Stimulated activated effector memory CD8-positive, alpha-beta T cell treated with anti-CD3 and anti-CD28 coated beads, Interleukin-12 subunit alpha, Interleukin-12 subunit beta, amount 100 ng/mL, for 72 hours (primary cell): ENCODE data around the gene TMEM53.
"Not testable (repeated sequence)": the region's sequence is repeated elsewhere in the genome, so short reads cannot be mapped to it uniquely, and the experiment has no call there.

ENCODE experiments used
- ATAC-seq: fragments of 150-1000 bp; cut with Tn5 transposase; 2 replicates; pipeline ENCODE4 v1.10.0; 2021
- DNase-seq, 2 donors: peaks; one replicate each; pipeline ENCODE4 v3.0.0; 2021 to 2022; ENCODE audit warnings: low spot score in 2 of 2
- H3K27ac Mint-ChIP-seq: one replicate; pipeline ENCODE4 v1.8.0; 2022; ENCODE audit warnings: mild to moderate bottlenecking, mixed read lengths
- H3K36me3 Mint-ChIP-seq: one replicate; pipeline ENCODE4 v1.8.0; 2022; ENCODE audit warnings: mild to moderate bottlenecking, mixed read lengths
- H3K4me1 Mint-ChIP-seq: one replicate; pipeline ENCODE4 v1.8.0; 2022; ENCODE audit warnings: mixed read lengths
- H3K4me3 Mint-ChIP-seq: one replicate; pipeline ENCODE4 v1.8.0; 2022; ENCODE audit warnings: mild to moderate bottlenecking, mixed read lengths
- H3K9me3 Mint-ChIP-seq: one replicate; pipeline ENCODE4 v1.8.0; 2022; ENCODE audit warnings: mixed read lengths

Gene TMEM53

GRCh38 chr1:44670751-44671640, 3.3 kb downstream of the TMEM53 start:
- Mint-ChIP-seq H3K27ac (peak overlapping the region; percentile 44), H3K9me3 (no peaks in the 10 kb centered on the region), H3K4me3 (no peak overlapping the region), H3K36me3 (no peaks in the 10 kb centered on the region), H3K4me1 (peaks cover 14% of the 10 kb centered on the region)
- DNase-seq (no peak), ATAC-seq (no peak)

DNA sequence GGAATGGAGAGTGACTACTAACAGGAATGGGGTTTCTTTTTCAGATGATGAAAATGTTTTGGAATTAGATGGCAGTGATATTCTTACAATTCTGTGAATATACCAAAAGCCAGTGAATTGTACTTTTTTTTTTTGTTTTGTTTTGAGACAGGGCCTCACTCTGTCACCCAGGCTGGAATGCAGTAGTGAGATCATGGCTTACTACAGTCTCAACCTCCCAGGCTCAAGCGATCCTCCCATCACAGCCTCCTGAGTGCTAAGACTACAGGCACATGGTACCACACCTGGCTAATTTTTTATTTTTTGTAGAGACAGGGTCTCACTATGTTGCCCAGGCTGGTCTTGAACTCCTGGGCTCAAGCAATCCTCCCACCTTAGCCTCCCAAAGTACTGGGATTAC, 7.6 kb downstream of the TMEM53 start:
- H3K27ac Mint-ChIP-seq, ATAC-seq, H3K36me3 Mint-ChIP-seq, DNase-seq, H3K4me3 Mint-ChIP-seq, H3K9me3 Mint-ChIP-seq: not testable (repeated sequence)
- H3K4me1 Mint-ChIP-seq: peaks cover 16% of the 10 kb centered on the region

DNA sequence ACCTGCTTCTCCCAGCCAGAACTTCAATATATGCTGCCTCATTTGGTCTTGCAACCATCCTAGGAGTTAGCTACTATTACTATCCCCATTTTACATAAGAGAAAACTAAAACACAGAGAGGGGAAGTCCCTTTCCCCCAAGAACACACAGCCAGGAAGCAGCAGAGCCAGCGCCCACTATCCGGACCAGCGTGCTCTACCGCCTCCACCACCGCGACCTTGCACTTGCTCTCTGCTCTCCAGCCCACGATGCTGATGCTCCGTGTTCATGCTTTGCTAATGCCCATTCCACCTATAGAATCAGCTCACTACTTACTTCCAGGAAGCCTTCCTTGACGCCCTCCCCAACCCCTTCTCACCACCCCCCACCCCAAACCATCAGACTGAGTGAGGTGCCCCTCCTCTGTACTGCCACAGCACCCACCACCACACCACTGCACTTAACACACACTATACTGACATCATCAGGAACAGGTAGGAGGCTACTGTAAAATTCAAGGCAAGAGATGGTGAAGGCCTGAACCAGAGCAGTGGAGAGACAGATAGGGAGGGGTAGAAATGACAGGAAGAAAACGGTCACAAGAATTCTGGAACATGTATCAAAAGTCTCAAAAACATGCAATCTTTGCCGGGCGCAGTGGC, 9.4 kb downstream of the TMEM53 start:
- no peak for DNase-seq
- peak; percentile 86 for ATAC-seq
- Mint-ChIP-seq H3K36me3 (no peaks in the 10 kb centered on the region), H3K4me1 (peaks cover 16% of the 10 kb centered on the region), H3K27ac (no peak overlapping the region), H3K9me3 (no peaks in the 10 kb centered on the region), H3K4me3 (peak overlapping the region; percentile 25)

- H3K27ac Mint-ChIP-seq: peak overlapping the region; percentile 46
- no peak for DNase-seq
- H3K9me3 Mint-ChIP-seq: no peaks in the 10 kb centered on the region
- no peaks in the 10 kb centered on the region for H3K36me3 Mint-ChIP-seq
- no peak overlapping the region for H3K4me3 Mint-ChIP-seq
- no peak for ATAC-seq
- H3K4me1 Mint-ChIP-seq: peaks cover 16% of the 10 kb centered on the region
Observed at GRCh38 chr1:44663417-44663816, 10.9 kb downstream of the TMEM53 start.

DNA sequence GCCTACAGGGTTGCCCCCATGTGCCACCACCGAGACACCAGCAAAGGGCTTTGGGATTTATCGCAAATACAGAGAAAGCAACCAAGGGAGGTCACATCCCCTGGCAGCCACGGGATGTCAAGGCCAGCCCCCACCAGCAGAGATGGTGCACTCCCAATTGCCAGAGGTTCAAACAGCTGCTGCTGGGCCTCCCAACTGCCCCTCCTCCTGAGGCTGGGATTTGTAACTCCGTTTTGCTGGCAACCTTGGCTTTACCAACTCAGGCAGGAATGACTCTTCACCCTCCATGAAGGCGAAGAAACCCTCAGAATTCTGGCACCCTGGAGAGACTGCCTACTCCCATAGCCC, 11.6 kb downstream of the TMEM53 start:
- Mint-ChIP-seq H3K27ac (no peak overlapping the region), H3K4me3 (no peak overlapping the region), H3K36me3 (no peaks in the 10 kb centered on the region), H3K9me3 (no peaks in the 10 kb centered on the region), H3K4me1 (peaks cover 16% of the 10 kb centered on the region)
- no peak for ATAC-seq
- DNase-seq: no peak

GRCh38 chr1:44661781-44662682, 12.2 kb downstream of the TMEM53 start:
- no peak for DNase-seq
- H3K9me3 Mint-ChIP-seq: no peaks in the 10 kb centered on the region
- no peaks in the 10 kb centered on the region for H3K36me3 Mint-ChIP-seq
- H3K4me3 Mint-ChIP-seq: no peak overlapping the region
- ATAC-seq: no peak
- H3K27ac Mint-ChIP-seq: no peak overlapping the region
- peaks cover 16% of the 10 kb centered on the region for H3K4me1 Mint-ChIP-seq

DNA sequence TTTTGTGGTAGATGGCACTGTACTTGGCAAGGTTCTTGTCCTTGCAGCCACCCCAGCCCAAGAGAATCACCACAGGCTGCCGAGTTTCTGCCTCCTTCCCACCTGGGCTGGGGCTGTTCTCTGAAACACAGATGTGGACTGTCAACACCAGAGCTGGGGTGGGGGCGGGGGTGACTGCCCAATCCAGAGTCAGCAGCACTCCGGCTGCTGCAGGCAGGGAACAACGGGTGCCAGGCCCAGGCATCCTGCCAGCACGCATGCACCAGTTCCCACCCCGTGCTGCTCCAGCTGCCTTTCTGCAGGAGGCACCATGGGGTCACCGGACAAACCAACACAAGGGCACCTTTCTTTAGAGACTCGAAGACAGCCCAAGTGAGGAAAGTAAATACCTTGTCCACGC, 14.1 kb downstream of the TMEM53 start:
- DNase-seq (no peak), ATAC-seq (no peak)
- no peak overlapping the region for H3K4me3 Mint-ChIP-seq
- H3K4me1 Mint-ChIP-seq: peaks cover 14% of the 10 kb centered on the region
- no peaks in the 10 kb centered on the region for H3K9me3 Mint-ChIP-seq
- no peak overlapping the region for H3K27ac Mint-ChIP-seq
- H3K36me3 Mint-ChIP-seq: no peaks in the 10 kb centered on the region

GRCh38 chr1:44659566-44659965, 14.7 kb downstream of the TMEM53 start:
- no peak for DNase-seq

DNA sequence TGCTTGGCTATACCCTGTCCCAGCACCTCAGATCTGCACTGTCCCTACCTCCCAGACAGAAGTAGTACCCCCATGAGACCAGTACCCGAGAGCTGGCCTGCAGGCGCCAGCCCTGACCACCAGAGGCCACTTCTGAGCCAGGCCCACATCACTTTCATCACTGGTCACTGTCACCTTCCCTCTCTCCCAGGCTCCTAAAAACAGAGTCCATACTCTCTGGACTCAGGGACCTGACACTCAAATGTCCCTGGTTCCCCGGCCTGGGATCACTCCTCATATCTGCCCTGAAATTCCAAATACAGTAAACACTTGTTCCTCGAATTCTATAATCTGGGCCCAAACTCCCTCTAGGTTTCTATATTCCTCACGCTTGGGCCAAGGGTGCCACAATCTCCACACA, 18.7 kb downstream of the TMEM53 start:
- peaks cover 6% of the 10 kb centered on the region for H3K36me3 Mint-ChIP-seq
- H3K4me1 Mint-ChIP-seq: peaks cover 6% of the 10 kb centered on the region
- ATAC-seq: no peak
- DNase-seq: no peak
- peak overlapping the region; percentile 49 for H3K27ac Mint-ChIP-seq
- H3K9me3 Mint-ChIP-seq: no peaks in the 10 kb centered on the region
- H3K4me3 Mint-ChIP-seq: no peak overlapping the region

More at GRCh38 chr1:44659566-44659965, 14.7 kb downstream of the TMEM53 start:
- Mint-ChIP-seq H3K4me1 (peaks cover 8% of the 10 kb centered on the region), H3K27ac (no peak overlapping the region), H3K4me3 (no peak overlapping the region), H3K9me3 (no peaks in the 10 kb centered on the region), H3K36me3 (no peaks in the 10 kb centered on the region)
- ATAC-seq: no peak

DNA sequence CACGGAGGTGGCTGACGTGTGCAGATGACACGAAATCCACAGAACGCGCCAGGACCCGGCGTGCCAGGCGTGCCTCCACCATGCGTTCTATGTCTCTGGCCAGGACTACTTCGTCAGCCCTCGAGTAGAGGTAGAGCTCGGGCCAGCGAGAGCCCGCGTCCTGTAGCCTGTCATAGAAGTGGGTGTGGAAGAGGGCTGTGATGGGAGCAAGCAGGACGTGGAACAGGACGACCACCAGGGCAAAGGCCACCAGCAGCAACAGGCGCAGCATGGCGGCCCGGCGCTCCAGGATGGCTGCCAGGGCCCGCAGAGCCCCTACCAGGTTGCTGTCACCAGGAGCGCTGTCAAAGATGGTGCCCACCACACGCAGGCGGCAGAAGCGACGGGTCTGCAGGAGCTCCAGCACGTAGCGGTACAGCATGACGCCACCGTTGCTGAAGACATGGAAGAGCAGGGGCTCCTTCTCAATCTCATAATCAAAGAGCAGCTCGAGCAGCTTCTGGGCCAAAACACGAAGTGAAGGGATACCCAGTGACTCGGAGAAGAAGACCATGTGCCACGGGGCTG, 19.6 kb downstream of the TMEM53 start:
- ATAC-seq (no peak), DNase-seq (no peak)
- Mint-ChIP-seq H3K36me3 (peaks cover 6% of the 10 kb centered on the region), H3K4me1 (peaks cover 6% of the 10 kb centered on the region), H3K27ac (no peak overlapping the region), H3K4me3 (no peak overlapping the region), H3K9me3 (no peaks in the 10 kb centered on the region)

- H3K36me3 Mint-ChIP-seq: peaks cover 18% of the 10 kb centered on the region
- H3K9me3 Mint-ChIP-seq: no peaks in the 10 kb centered on the region
- no peak for DNase-seq
- no peak overlapping the region for H3K4me3 Mint-ChIP-seq
- no peak overlapping the region for H3K27ac Mint-ChIP-seq
- H3K4me1 Mint-ChIP-seq: peaks cover 6% of the 10 kb centered on the region
- no peak for ATAC-seq
Observed at GRCh38 chr1:44653107-44653964, 20.9 kb downstream of the TMEM53 start.

DNA sequence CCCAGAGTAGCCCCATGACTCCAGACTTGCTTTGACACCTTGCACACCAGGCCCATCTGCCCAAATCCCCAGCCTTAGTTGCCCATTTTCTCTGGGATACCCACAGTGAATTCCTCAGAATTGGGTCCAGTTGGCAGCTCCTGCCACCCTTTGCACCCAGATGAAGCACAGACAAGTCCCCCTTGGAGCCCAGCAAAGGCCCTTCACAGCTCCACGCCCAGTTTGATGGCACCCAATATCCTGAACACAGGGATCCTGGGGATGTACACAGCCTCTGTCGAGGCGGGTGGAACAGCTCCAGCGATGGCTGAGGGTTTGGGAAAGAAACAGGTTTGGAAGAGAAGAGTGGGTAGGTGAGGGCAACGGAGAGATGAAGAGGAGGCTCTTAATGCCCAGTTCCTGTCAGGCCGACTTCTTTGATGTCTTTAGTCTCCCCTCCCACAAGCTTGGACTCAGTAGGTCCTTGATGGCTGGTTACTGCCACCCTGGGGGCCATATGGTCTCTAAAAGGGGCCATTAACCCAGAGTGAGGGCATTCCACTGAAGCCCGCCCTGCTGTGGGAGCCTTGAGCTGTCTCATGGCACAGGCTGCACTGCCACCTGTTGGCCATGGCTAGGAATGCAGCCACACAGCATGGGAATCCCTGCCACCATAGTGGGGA, 21.7 kb downstream of the TMEM53 start:
- DNase-seq (peak; percentile 74 to 90), ATAC-seq (peak; percentile 89)
- H3K4me1 Mint-ChIP-seq: peaks cover 6% of the 10 kb centered on the region
- H3K4me3 Mint-ChIP-seq: no peak overlapping the region
- H3K9me3 Mint-ChIP-seq: no peaks in the 10 kb centered on the region
- peak overlapping the region; percentile 19 for H3K27ac Mint-ChIP-seq
- H3K36me3 Mint-ChIP-seq: peaks cover 25% of the 10 kb centered on the region

DNA sequence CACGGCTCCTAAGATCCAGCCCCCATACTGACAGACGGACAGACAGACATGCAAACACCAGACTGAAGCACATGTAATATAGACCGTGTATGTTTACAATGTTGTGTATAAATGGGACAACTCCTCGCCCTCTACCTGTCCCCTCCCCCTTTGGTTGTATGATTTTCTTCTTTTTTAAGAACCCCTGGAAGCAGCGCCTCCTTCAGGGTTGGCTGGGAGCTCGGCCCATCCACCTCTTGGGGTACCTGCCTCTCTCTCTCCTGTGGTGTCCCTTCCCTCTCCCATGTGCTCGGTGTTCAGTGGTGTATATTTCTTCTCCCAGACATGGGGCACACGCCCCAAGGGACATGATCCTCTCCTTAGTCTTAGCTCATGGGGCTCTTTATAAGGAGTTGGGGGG, 23.2 kb downstream of the TMEM53 start:
- peak overlapping the region; percentile 19 for H3K27ac Mint-ChIP-seq
- ATAC-seq: no peak
- H3K4me1 Mint-ChIP-seq: peaks cover 6% of the 10 kb centered on the region

More for the DNA sequence above, 23.2 kb downstream of the TMEM53 start:
- Mint-ChIP-seq H3K9me3 (no peaks in the 10 kb centered on the region), H3K36me3 (peaks cover 37% of the 10 kb centered on the region), H3K4me3 (no peak overlapping the region)
- DNase-seq: no peak
